ENCODE results near the gene COL4A1.

Gene COL4A1

DNA sequence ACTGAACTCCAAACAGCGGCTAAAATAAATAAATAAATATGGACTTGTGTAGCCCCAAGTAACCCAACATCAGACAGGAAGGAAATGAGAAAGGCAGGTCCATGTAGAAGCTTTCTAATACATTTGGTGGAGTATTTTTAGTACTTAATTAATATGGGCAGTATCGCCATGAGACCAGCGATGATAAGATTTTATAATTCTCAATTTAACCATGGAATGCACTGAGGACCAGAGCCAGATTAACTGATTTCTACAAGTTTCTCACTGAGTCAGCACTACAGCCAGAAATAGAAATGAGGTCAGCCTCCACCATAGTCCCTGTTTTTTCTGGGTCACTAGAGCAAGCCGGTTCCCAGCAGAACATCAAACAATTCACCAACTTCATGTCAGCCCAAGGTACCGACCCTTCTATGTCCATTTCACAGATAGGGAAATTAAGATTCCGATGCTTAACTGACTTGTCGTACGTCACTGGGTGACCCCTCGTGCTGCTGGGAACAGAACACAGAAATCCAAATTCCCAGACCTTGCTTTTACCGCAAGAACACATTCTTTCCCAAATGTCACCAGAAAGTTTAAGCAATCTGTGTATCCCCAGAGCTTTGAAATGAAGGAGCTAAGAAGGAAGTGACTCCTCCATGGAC, 90.4 kb downstream of the COL4A1 start:
- H3K4me3 ChIP-seq (ENCODE audit: low read depth, low read length): no peak overlapping the region
- DNase-seq (ENCODE audit: low read depth): no peak
- TF ChIP-seq, protein P1, sequence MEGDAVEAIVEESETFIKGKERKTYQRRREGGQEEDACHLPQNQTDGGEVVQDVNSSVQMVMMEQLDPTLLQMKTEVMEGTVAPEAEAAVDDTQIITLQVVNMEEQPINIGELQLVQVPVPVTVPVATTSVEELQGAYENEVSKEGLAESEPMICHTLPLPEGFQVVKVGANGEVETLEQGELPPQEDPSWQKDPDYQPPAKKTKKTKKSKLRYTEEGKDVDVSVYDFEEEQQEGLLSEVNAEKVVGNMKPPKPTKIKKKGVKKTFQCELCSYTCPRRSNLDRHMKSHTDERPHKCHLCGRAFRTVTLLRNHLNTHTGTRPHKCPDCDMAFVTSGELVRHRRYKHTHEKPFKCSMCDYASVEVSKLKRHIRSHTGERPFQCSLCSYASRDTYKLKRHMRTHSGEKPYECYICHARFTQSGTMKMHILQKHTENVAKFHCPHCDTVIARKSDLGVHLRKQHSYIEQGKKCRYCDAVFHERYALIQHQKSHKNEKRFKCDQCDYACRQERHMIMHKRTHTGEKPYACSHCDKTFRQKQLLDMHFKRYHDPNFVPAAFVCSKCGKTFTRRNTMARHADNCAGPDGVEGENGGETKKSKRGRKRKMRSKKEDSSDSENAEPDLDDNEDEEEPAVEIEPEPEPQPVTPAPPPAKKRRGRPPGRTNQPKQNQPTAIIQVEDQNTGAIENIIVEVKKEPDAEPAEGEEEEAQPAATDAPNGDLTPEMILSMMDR (IDR thresholded peaks at IDR 0.05; ENCODE audit: low read depth, low read length, missing control alignments): no peak

DNA sequence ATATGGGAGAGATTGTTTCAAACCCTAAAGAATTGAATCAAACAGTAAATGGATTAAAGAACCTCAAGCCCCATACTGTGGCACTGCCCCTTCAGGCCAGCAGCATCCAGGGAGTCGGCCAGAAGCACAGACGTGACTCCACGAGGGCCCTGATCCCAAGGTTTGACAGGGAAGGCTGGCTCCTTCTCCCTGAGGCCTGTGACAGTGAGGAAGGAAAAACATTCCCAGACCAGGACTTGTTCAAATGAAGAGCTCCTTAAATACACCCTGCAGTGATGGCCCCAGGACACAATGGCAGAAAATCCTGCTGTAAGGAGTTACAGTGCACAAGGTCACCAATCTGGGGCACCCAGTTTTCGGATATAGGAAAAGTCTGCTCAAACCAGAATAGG, 91.0 kb downstream of the COL4A1 start:
- no peak overlapping the region for H3K4me3 ChIP-seq (ENCODE audit: low read depth, low read length)
- no peak for DNase-seq (ENCODE audit: low read depth)
- TF ChIP-seq, protein P1 (IDR thresholded peaks at IDR 0.05; ENCODE audit: low read depth, low read length, missing control alignments): no peak

DNA sequence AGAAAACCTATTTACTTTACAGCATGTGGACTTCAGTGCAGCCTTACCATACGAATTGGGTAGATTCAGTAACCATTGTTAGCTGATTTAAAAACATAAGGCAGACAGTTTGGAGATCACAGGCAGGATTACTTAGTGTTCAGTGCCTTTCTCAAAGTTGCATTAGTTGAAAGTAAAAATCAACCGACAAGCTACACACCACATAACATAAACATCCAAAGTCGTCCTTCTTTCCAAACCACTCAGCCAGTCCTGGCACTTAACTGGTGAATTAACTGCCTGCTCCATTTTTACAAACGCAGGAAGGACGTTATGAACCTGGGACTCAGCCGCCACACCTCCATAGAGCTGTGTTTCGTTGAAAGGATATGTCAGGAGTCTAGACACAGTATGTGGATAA, 91.4 kb downstream of the COL4A1 start:
- no peak for DNase-seq (ENCODE audit: low read depth)
- no peak overlapping the region for H3K4me3 ChIP-seq (ENCODE audit: low read depth, low read length)
- TF ChIP-seq, protein P1 (IDR thresholded peaks at IDR 0.05; ENCODE audit: low read depth, low read length, missing control alignments): no peak

DNA sequence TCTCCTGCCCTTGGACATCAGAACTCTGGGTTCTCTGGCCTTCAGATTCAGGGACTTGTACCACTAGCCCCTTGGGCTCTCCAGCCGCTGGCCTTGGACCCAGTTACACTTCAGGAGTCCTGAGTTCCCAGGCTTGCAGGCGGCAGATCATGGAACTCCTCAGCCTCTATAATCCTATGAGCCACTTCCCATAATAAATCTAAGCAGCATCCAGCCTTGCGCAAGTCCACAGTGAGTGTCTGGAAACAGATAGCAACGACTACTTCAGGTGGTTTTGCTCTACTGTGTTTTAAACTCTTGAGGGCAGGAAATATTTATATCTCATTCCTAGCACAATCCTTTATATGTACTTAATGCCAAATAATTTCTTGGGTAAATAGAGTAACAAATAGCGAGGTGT, 92.3 kb downstream of the COL4A1 start:
- TF ChIP-seq, protein P1 (IDR thresholded peaks at IDR 0.05; ENCODE audit: low read depth, low read length, missing control alignments): no peak
- no peak overlapping the region for H3K4me3 ChIP-seq (ENCODE audit: low read depth, low read length)
- DNase-seq (ENCODE audit: low read depth): no peak

DNA sequence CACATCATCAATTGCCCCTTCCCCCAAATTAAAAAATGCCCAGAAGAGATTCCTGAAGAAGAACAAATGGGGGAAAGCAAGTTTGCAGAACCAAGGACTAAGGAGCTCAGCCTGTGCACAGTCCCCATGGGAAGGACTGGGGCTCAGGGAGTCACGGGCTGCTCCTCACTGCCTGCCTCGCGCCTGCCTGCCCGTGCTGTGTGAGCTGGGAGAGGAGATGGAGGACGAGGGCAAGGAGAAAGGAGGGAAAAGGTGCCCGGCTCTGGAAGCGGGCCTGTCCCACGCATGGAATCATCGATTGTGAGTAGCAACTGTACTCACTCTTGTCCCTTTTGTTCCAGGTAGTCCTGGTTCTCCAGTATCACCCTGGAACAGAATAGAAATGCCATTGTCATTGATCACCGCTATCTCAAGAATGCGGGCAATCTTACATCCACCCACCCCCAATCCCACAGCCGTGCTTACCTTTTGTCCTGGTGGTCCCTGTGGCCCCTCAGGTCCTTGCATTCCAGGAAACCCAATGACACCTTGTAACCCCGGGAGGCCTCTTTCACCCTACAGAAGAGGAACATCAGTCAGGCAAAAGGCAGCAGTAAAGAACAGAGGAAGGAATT, 93.4 kb downstream of the COL4A1 start:
- TF ChIP-seq, protein P1 (IDR thresholded peaks at IDR 0.05; ENCODE audit: low read depth, low read length, missing control alignments): no peak
- DNase-seq (ENCODE audit: low read depth): no peak
- H3K4me3 ChIP-seq (ENCODE audit: low read depth, low read length): no peak overlapping the region

DNA sequence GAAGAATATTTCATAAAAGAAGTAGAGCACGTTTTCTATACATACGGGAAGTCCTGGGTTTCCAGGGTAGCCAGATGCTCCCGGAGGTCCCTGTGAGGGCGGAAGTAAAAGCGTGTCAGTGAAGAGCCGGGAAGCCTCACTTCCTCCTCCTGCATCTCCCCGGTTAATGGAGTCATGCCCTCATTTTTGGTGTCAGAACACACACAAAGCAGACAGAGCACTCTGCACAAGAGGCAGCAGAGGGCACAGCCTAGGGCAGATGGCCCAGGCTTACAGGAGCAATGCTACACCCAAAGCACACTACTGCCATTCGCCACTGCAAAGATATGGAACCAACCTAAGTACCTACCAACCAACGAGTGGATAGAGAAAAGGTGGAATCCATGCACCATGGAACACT, 94.4 kb downstream of the COL4A1 start:
- no peak for DNase-seq (ENCODE audit: low read depth)
- TF ChIP-seq, protein P1 (IDR thresholded peaks at IDR 0.05; ENCODE audit: low read depth, low read length, missing control alignments): no peak
- no peak overlapping the region for H3K4me3 ChIP-seq (ENCODE audit: low read depth, low read length)

DNA sequence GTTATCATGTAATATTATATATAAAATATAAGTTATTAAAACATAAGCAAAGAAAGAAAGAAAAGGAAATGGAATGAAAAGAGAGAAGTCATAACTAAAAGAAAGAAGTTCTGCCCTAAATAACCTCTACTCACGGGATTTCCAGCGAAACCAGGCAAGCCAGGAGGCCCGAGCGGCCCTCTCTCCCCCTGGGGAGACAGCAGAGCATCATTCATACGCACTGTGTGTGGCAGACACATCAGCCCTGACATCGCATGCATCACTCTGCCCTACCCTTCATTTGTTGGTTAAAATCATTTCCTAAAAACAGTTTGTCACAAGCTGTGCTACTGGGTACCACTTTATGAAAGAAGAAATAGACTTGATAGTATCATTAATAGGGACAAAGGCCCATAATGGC, 95.2 kb downstream of the COL4A1 start:
- no peak for DNase-seq (ENCODE audit: low read depth)
- TF ChIP-seq, protein P1 (IDR thresholded peaks at IDR 0.05; ENCODE audit: low read depth, low read length, missing control alignments): no peak
- H3K4me3 ChIP-seq (ENCODE audit: low read depth, low read length): no peak overlapping the region

Measured in GM12864 (cell line).